ENCODE results near the gene CDKN2AIP. TPM values are rescaled to one million over a fixed set of nuclear protein-coding genes. Genes with fewer than 3 reads are reported as not detected.

CDKN2AIP gene
- total RNA-seq, 2 experiments from 2014 or later, result 31.2 to 36.3 TPM

- no peaks in the 10 kb centered on the region for H3K9me3 ChIP-seq (ENCODE audit: low read length)
- H4K20me1 ChIP-seq (ENCODE audit: insufficient read depth, low read length), result no peaks in the 10 kb centered on the region
- no TSS peak for BruUV-seq (replicated peaks)
- no peak overlapping the region for H3K4me2 ChIP-seq (ENCODE audit: low read length)
- ChIA-PET CTCF (ENCODE audit: unreplicated experiment) (no interaction called here), POLR2A (no interaction called here)
- no peaks in the 10 kb centered on the region for H3K36me3 ChIP-seq (ENCODE audit: insufficient read depth, low read length)
- H3K79me2 ChIP-seq (ENCODE audit: insufficient read depth, low read depth, low read length), result no peaks in the 10 kb centered on the region
- H3K4me1 ChIP-seq (ENCODE audit: insufficient read depth, low read length, poor library complexity, severe bottlenecking), result no peaks in the 10 kb centered on the region
- H3K4me3 ChIP-seq (ENCODE audit: low read depth, low read length, poor library complexity, severe bottlenecking), result no peak overlapping the region
- H2AFZ ChIP-seq (ENCODE audit: low read length), result no peak overlapping the region
- TF ChIP-seq EZH2phosphoT487 (IDR thresholded peaks at IDR 0.05; ENCODE audit: borderline replicate concordance, low read depth, low read length), result no peak
- TF ChIP-seq, protein P1, sequence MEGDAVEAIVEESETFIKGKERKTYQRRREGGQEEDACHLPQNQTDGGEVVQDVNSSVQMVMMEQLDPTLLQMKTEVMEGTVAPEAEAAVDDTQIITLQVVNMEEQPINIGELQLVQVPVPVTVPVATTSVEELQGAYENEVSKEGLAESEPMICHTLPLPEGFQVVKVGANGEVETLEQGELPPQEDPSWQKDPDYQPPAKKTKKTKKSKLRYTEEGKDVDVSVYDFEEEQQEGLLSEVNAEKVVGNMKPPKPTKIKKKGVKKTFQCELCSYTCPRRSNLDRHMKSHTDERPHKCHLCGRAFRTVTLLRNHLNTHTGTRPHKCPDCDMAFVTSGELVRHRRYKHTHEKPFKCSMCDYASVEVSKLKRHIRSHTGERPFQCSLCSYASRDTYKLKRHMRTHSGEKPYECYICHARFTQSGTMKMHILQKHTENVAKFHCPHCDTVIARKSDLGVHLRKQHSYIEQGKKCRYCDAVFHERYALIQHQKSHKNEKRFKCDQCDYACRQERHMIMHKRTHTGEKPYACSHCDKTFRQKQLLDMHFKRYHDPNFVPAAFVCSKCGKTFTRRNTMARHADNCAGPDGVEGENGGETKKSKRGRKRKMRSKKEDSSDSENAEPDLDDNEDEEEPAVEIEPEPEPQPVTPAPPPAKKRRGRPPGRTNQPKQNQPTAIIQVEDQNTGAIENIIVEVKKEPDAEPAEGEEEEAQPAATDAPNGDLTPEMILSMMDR (conservative IDR thresholded peaks at IDR 0.05; ENCODE audit: low read length), result no peak
- DNase-seq (ENCODE audit: low spot score), result no peak
- H3K27ac ChIP-seq (ENCODE audit: low read depth, low read length, poor library complexity, severe bottlenecking), result no peak overlapping the region
- intact Hi-C loops (cut with micrococcal nuclease; ENCODE audit: unreplicated experiment), result no loop called here
- H3K9me2 ChIP-seq (ENCODE audit: insufficient read depth, low read length), result no peaks in the 10 kb centered on the region
Observed at GRCh38 chr4:183483997-183484396, 39.6 kb downstream of the CDKN2AIP start.

DNA sequence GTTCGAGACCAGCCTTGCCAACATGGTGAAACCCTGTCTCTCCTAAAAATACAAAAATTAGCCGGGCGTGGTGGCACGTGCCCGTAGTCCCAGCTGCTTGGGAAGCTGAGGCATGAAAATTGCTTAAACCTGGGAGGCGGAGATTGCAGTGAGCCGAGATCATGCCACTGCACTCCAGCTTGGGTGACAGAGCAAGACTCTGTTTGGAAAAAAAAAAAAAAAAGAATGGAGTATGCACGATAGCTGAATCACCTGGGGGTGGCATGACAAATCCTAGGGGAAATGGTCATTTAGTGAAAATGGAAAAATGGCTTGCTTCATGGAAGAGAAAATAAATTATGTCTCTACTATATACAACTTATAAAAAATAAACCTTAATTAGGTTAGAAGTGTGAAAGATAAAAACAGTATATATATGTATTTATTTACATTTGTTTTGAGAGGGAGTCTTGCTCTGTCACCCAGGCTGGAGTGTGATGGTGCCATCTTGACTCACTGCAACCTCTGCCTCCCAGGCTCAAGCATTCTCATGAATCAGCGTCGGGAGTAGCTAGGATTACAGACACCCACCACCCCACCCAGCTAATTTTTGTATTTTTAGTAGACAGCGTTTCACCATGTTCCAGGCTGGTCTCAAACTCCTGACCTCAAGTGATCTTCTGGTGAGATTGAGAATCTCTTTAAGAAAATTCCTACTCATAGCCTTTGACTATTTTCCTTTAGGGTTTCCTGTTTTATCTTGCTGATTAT is 41.1 kb downstream of the CDKN2AIP start:
- BruUV-seq (replicated peaks), result no TSS peak
- POLR2A ChIA-PET, result interaction anchor here (1.0 kb wide), 1 partner anchor 23 kb away, joined by 3 read pairs; no protein-coding TSS in a partner anchor
- H3K4me2 ChIP-seq (ENCODE audit: low read length), result no peak overlapping the region

More for the DNA sequence above, 41.1 kb downstream of the CDKN2AIP start:
- H2AFZ ChIP-seq (ENCODE audit: low read length), result no peak overlapping the region
- H4K20me1 ChIP-seq (ENCODE audit: insufficient read depth, low read length), result no peaks in the 10 kb centered on the region
- 0 out of 2 replicates have a peak, but pooled peaks cover 4% of the 10 kb centered on the region for H3K36me3 ChIP-seq (ENCODE audit: insufficient read depth, low read length)
- H3K79me2 ChIP-seq (ENCODE audit: insufficient read depth, low read depth, low read length), result no peaks in the 10 kb centered on the region
- H3K4me1 ChIP-seq (ENCODE audit: insufficient read depth, low read length, poor library complexity, severe bottlenecking), result no peaks in the 10 kb centered on the region
- H3K27ac ChIP-seq (ENCODE audit: low read depth, low read length, poor library complexity, severe bottlenecking), result no peak overlapping the region
- H3K9me2 ChIP-seq (ENCODE audit: insufficient read depth, low read length), result no peaks in the 10 kb centered on the region
- no peak for DNase-seq (ENCODE audit: low spot score)
- no peaks in the 10 kb centered on the region for H3K9me3 ChIP-seq (ENCODE audit: low read length)
- TF ChIP-seq, protein P1 (conservative IDR thresholded peaks at IDR 0.05; ENCODE audit: low read length), result no peak
- TF ChIP-seq EZH2phosphoT487 (IDR thresholded peaks at IDR 0.05; ENCODE audit: borderline replicate concordance, low read depth, low read length), result no peak
- no peak overlapping the region for H3K4me3 ChIP-seq (ENCODE audit: low read depth, low read length, poor library complexity, severe bottlenecking)
- intact Hi-C loops (cut with micrococcal nuclease; ENCODE audit: unreplicated experiment), result no loop called here
- CTCF ChIA-PET (ENCODE audit: unreplicated experiment), result no interaction called here
